Mucosa of descending colon (tissue), 3 donors: ENCODE measurements around the gene SCN5A. TPM values are rescaled to one million over a fixed set of nuclear protein-coding genes. Genes with fewer than 3 reads are reported as not detected.

Source experiments
- ATAC-seq: fragments of 200-7000 bp; cut with Tn5 transposase; one replicate; pipeline ENCODE4 v1.9.1; 2020; ENCODE audit warnings: mild to moderate bottlenecking, moderate library complexity
- DNase-seq, 3 donors: peaks; one replicate each; pipeline ENCODE4 v3.0.0-alpha.2; 2020
- H3K36me3 ChIP-seq: fragments of 200-600 bp; one replicate; pipeline ENCODE4 v1.8.0; 2021; ENCODE audit warnings: low read depth, mild to moderate bottlenecking
- H3K4me1 ChIP-seq: fragments of 200-600 bp; one replicate; pipeline ENCODE4 v1.8.0; 2021; ENCODE audit warnings: low read depth, mild to moderate bottlenecking
- H3K4me3 ChIP-seq: fragments of 200-600 bp; one replicate; pipeline ENCODE4 v1.8.0; 2021; ENCODE audit warnings: mild to moderate bottlenecking
- H3K9me3 ChIP-seq: fragments of 200-600 bp; one replicate; pipeline ENCODE4 v1.8.0; 2021; ENCODE audit warnings: mild to moderate bottlenecking
- intact Hi-C, 2 donors: fragments of 100-400 bp; cut with DNase I in 1 of 2; cut with micrococcal nuclease in 1 of 2; formaldehyde crosslinking; loops; one replicate each; pipeline versions ENCODE4 v1.11.0 to v1.11.1; 2022; cut with DNase I, micrococcal nuclease
- total RNA-seq, 3 donors: library from RNA; stranded (reverse); fragmentation: NEBNext Ultra II Directional in 2 of 3; extraction: Animal tissue kit (Norgen Biotek cat#: 25700) in 2 of 3; gene quantifications; one replicate each; pipeline versions ENCODE4 v1.2.1 to v1.2.4, GENCODE V29; 2021 to 2023
- TF ChIP-seq, protein P1 (sequence below): fragments of 200-600 bp; IDR thresholded peaks from one replicate; pipeline ENCODE4 v1.8.0; 2022; ENCODE audit warnings: antibody characterized with exemption, mild to moderate bottlenecking
- donor health status: DM: no; HTN: no; CAD: no; lungs with moderate emphysema.
- donor health status: DM: no; HTN: no; CAD: no.
- donor health status: DM: no; HTN: yes; CAD: no.

Gene SCN5A
- total RNA-seq, 3 donors from 2014 or later: 0.31 to 1.3 (median 0.32) TPM

DNA sequence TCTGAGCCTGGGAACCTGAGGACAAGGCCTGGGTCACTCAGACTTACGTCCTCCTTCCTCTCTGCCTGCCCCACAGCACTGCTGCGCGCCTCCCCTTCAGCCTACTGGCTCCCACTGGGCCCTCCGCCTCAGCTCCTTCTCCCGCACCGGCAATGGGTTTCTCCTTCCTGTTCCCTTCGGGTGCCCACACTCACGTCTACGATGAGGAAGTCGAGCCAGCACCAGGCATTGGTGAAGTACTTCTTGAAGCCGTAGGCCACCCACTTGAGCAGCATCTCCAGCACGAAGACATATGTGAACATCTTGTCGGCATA lies 83.3 kb downstream of the SCN5A start:
- intact Hi-C loops: no loop called here
- no peak overlapping the region for H3K4me3 ChIP-seq
- H3K9me3 ChIP-seq: no peaks in the 10 kb centered on the region
- TF ChIP-seq, protein P1, sequence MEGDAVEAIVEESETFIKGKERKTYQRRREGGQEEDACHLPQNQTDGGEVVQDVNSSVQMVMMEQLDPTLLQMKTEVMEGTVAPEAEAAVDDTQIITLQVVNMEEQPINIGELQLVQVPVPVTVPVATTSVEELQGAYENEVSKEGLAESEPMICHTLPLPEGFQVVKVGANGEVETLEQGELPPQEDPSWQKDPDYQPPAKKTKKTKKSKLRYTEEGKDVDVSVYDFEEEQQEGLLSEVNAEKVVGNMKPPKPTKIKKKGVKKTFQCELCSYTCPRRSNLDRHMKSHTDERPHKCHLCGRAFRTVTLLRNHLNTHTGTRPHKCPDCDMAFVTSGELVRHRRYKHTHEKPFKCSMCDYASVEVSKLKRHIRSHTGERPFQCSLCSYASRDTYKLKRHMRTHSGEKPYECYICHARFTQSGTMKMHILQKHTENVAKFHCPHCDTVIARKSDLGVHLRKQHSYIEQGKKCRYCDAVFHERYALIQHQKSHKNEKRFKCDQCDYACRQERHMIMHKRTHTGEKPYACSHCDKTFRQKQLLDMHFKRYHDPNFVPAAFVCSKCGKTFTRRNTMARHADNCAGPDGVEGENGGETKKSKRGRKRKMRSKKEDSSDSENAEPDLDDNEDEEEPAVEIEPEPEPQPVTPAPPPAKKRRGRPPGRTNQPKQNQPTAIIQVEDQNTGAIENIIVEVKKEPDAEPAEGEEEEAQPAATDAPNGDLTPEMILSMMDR: no peak
- no peaks in the 10 kb centered on the region for H3K4me1 ChIP-seq
- DNase-seq: no peak
- no peaks in the 10 kb centered on the region for H3K36me3 ChIP-seq
- no peak for ATAC-seq

DNA sequence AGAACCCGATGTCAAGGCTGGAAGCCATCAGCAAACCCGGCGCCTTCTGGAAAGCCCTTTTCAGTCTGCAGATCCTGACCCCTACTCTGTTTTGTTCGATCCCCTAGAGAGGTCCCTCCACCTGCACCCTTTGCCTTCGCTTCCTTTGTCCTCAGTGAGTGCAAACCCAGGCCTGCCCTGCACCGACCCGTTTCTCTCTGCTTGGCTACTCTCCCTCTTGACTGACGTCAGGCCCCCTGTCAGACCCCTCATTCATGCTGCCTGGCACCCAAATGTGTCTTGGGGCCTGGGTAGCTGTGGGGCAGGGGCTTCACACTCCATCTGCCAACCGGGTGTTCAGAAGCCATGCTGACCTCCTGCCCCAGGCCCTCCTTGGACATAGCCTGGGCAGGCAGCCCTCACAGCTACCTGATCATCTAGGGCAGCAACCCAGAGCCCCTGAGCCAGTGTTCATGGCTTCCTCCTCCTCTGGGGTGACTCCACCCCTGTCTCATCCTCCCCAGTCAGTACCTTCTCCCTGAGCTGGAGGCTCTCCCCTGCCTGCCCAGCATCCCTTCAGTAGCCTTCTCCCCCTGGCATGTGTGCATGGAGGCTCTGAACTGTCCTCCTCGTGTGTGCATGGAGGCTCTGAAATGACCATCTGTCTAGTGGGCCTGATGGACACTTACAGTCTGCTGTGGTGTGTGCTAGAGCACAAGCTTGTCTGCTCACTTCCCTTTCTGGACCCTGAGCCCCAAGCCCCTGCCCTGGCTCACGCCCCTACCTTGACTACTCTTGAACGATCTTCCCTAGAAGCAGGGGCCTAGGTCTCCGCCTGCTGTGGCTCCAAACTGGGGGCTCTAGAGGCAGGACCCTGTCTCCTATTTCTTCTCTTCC lies 83.9 kb downstream of the SCN5A start:
- no peak overlapping the region for H3K4me3 ChIP-seq
- intact Hi-C loops: no loop called here
- no peaks in the 10 kb centered on the region for H3K36me3 ChIP-seq
- ATAC-seq (no peak), DNase-seq (no peak)
- no peaks in the 10 kb centered on the region for H3K4me1 ChIP-seq
- TF ChIP-seq, protein P1: no peak
- H3K9me3 ChIP-seq: no peaks in the 10 kb centered on the region

DNA sequence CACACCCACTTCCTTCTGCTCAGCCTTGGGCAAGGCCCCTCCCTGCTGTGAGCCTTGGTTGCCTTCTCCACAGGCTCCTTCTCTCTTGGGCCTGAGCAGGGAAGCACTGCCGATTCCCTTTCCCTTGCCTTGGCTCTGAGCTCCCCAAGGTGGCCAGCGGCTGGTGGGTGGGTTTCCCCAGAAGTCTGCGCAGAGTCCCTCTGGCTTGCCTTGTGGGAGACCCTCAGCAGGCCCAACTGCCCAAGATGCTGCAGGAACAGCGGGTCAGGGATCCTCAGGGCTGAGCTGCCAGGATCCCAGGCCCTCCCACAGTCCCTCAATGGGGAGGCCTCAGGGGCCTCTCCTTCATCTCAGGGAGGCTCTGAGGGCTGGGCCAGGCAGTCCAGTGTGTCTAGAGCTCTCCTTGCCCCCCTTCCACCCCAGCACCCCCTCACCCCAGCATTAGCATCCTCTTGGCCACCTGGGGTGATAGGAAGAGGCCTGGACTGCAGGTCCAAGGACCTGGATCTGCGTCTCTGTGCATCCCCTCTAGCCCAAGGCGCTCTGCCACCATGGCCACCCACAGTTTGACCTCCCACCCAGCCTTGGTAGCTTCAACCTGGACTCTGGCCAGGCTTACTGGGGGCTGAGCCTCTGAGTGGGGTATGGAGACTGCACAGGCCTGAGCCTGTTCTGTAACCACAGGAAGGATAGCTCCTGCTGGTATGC lies 84.7 kb downstream of the SCN5A start:
- Histone ChIP-seq H3K9me3 (no peaks in the 10 kb centered on the region), H3K4me3 (no peak overlapping the region), H3K36me3 (no peaks in the 10 kb centered on the region), H3K4me1 (no peaks in the 10 kb centered on the region)
- ATAC-seq: no peak
- TF ChIP-seq, protein P1: no peak
- intact Hi-C loops: no loop called here
- no peak for DNase-seq

DNA sequence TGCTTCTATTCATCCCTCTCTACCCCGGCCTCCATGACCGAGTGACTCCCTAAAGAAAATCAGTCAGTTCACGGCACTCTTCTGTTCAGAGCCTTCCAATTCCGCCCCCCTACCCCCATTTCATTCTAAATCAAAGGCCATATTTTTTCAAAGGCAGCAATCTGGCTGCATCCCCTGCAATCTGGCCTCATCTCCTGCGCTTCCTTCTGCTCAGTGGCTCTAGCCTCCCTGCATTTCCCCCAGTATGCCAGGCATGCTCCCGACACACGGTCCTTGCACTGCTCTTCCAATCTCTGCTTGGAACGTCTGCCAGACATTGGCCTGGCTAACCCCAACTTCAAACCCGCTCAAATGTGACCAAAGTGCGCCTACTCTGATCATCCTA lies 85.6 kb downstream of the SCN5A start:
- intact Hi-C loops: no loop called here
- Histone ChIP-seq H3K4me1 (no peaks in the 10 kb centered on the region), H3K4me3 (no peak overlapping the region), H3K9me3 (no peaks in the 10 kb centered on the region), H3K36me3 (no peaks in the 10 kb centered on the region)
- DNase-seq: no peak
- TF ChIP-seq, protein P1: no peak
- ATAC-seq: no peak

DNA sequence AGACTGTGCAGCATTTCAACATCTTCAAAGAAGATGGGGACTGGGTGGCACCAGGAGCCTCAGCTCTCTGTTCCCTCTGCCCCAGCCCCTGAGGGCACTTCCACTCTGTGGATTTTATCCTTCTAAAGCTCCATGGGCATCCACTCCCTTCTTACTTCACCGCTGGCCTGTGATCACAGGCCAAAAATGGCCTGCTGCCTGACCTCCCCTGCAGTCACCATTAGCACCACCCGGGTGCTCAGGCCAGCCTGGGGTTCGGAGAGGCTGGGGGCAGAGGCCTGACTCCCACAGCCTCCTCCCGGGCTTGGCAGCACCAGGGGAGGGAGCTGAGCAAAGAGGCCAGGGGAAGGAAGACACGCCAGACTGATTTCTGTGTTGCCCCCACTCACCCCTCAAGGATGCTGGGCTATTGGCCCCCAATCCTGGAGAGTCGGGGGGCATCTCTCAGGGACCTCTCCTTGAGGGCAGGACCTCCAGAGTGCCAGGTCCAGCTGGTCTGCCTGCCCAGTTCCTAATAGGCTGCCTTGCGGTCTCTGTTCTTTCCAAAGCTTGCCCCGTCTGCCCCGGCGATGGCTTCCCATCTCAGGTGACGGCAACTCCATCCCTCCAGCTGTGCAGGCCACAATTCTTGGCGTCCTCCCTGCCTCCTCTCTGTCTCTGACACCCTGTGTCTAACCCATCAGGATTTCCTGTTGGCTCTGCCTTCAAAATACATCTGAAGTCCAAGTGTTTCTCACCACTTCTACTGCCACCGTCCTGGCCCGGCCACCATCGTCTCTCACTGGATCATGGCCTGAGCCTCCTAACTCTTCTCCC lies 86.2 kb downstream of the SCN5A start:
- Histone ChIP-seq H3K36me3 (no peaks in the 10 kb centered on the region), H3K4me3 (no peak overlapping the region), H3K4me1 (no peaks in the 10 kb centered on the region), H3K9me3 (no peaks in the 10 kb centered on the region)
- DNase-seq (no peak), ATAC-seq (no peak)
- intact Hi-C loops: no loop called here
- TF ChIP-seq, protein P1: no peak
